ENCODE data around the gene ADAT3.

ADAT3 gene

GRCh38 chr19:1955171-1956121, 50.2 kb downstream of the ADAT3 start:
- Histone ChIP-seq H3K27ac (ENCODE audit: low read length) (no peak overlapping the region), H3K9ac (ENCODE audit: low read length) (no peak overlapping the region), H3K36me3 (replicated peaks; ENCODE audit: low read depth, low read length) (peaks cover 20% of the 10 kb centered on the region), H3K9me3 (ENCODE audit: insufficient read depth, low read length) (no peaks in the 10 kb centered on the region), H2AFZ (ENCODE audit: low read depth, low read length) (no peak overlapping the region), H3K4me1 (ENCODE audit: low read length) (no peaks in the 10 kb centered on the region), H3K79me2 (ENCODE audit: low read length) (peaks cover 94% of the 10 kb centered on the region), H3K27me3 (ENCODE audit: low read depth, low read length) (no peaks in the 10 kb centered on the region), H3K4me2 (ENCODE audit: low read length) (no peak overlapping the region), H4K20me1 (ENCODE audit: insufficient read depth, low read length) (peaks cover 89% of the 10 kb centered on the region), H3K4me3 (ENCODE audit: low read length) (no peak overlapping the region)
- TF ChIP-seq EZH2phosphoT487 (IDR thresholded peaks at IDR 0.05; ENCODE audit: low read depth) (no peak), CTCF (IDR thresholded peaks at IDR 0.05; ENCODE audit: low read depth, low read length) (no peak)

- no peaks in the 10 kb centered on the region for H3K27me3 ChIP-seq (ENCODE audit: low read depth, low read length)
- TF ChIP-seq CTCF (IDR thresholded peaks at IDR 0.05; ENCODE audit: low read depth, low read length) (no peak), EZH2phosphoT487 (IDR thresholded peaks at IDR 0.05; ENCODE audit: low read depth) (no peak)
- no peaks in the 10 kb centered on the region for H3K9me3 ChIP-seq (ENCODE audit: insufficient read depth, low read length)
- H3K9ac ChIP-seq (ENCODE audit: low read length), result no peak overlapping the region
- H2AFZ ChIP-seq (ENCODE audit: low read depth, low read length), result no peak overlapping the region
- peaks cover 20% of the 10 kb centered on the region for H3K36me3 ChIP-seq (replicated peaks; ENCODE audit: low read depth, low read length)
- H3K4me3 ChIP-seq (ENCODE audit: low read length), result no peak overlapping the region
- H3K4me2 ChIP-seq (ENCODE audit: low read length), result no peak overlapping the region
- no peaks in the 10 kb centered on the region for H3K4me1 ChIP-seq (ENCODE audit: low read length)
- peaks cover 94% of the 10 kb centered on the region for H3K79me2 ChIP-seq (ENCODE audit: low read length)
- peaks cover 89% of the 10 kb centered on the region for H4K20me1 ChIP-seq (ENCODE audit: insufficient read depth, low read length)
- H3K27ac ChIP-seq (ENCODE audit: low read length), result no peak overlapping the region
Observed at GRCh38 chr19:1956122-1956494, 50.9 kb downstream of the ADAT3 start.

GRCh38 chr19:1956868-1957492, 51.8 kb downstream of the ADAT3 start:
- no peak overlapping the region for H3K27ac ChIP-seq (ENCODE audit: low read length)
- H4K20me1 ChIP-seq (ENCODE audit: insufficient read depth, low read length), result peaks cover 93% of the 10 kb centered on the region
- H2AFZ ChIP-seq (ENCODE audit: low read depth, low read length), result no peak overlapping the region
- H3K36me3 ChIP-seq (replicated peaks; ENCODE audit: low read depth, low read length), result peaks cover 20% of the 10 kb centered on the region
- no peak overlapping the region for H3K4me3 ChIP-seq (ENCODE audit: low read length)
- H3K9ac ChIP-seq (ENCODE audit: low read length), result no peak overlapping the region
- no peaks in the 10 kb centered on the region for H3K27me3 ChIP-seq (ENCODE audit: low read depth, low read length)
- no peaks in the 10 kb centered on the region for H3K9me3 ChIP-seq (ENCODE audit: insufficient read depth, low read length)
- H3K4me2 ChIP-seq (ENCODE audit: low read length), result no peak overlapping the region
- TF ChIP-seq CTCF (IDR thresholded peaks at IDR 0.05; ENCODE audit: low read depth, low read length) (no peak), EZH2phosphoT487 (IDR thresholded peaks at IDR 0.05; ENCODE audit: low read depth) (no peak)
- peaks cover 94% of the 10 kb centered on the region for H3K79me2 ChIP-seq (ENCODE audit: low read length)
- no peaks in the 10 kb centered on the region for H3K4me1 ChIP-seq (ENCODE audit: low read length)

GRCh38 chr19:1957562-1958248, 52.5 kb downstream of the ADAT3 start:
- H3K4me3 ChIP-seq (ENCODE audit: low read length), result no peak overlapping the region
- peaks cover 18% of the 10 kb centered on the region for H3K36me3 ChIP-seq (replicated peaks; ENCODE audit: low read depth, low read length)
- H3K27me3 ChIP-seq (ENCODE audit: low read depth, low read length), result no peaks in the 10 kb centered on the region
- TF ChIP-seq CTCF (IDR thresholded peaks at IDR 0.05; ENCODE audit: low read depth, low read length) (no peak), EZH2phosphoT487 (IDR thresholded peaks at IDR 0.05; ENCODE audit: low read depth) (no peak)
- no peaks in the 10 kb centered on the region for H3K9me3 ChIP-seq (ENCODE audit: insufficient read depth, low read length)
- H3K79me2 ChIP-seq (ENCODE audit: low read length), result peaks cover 94% of the 10 kb centered on the region
- H4K20me1 ChIP-seq (ENCODE audit: insufficient read depth, low read length), result peaks cover 93% of the 10 kb centered on the region
- no peak overlapping the region for H3K4me2 ChIP-seq (ENCODE audit: low read length)
- no peak overlapping the region for H3K27ac ChIP-seq (ENCODE audit: low read length)
- no peaks in the 10 kb centered on the region for H3K4me1 ChIP-seq (ENCODE audit: low read length)
- H3K9ac ChIP-seq (ENCODE audit: low read length), result no peak overlapping the region
- no peak overlapping the region for H2AFZ ChIP-seq (ENCODE audit: low read depth, low read length)
